ENCODE measurements around the gene NPIPB2. TPM values are rescaled to one million over a fixed set of nuclear protein-coding genes. Genes with fewer than 3 reads are reported as not detected.

NPIPB2 gene
- total and polyA plus RNA-seq, 2 of the 13 experiments (the other 11 are each of a cell fraction or from before 2014, with no cell fraction given) = 1.8 to 4.1 TPM

DNA sequence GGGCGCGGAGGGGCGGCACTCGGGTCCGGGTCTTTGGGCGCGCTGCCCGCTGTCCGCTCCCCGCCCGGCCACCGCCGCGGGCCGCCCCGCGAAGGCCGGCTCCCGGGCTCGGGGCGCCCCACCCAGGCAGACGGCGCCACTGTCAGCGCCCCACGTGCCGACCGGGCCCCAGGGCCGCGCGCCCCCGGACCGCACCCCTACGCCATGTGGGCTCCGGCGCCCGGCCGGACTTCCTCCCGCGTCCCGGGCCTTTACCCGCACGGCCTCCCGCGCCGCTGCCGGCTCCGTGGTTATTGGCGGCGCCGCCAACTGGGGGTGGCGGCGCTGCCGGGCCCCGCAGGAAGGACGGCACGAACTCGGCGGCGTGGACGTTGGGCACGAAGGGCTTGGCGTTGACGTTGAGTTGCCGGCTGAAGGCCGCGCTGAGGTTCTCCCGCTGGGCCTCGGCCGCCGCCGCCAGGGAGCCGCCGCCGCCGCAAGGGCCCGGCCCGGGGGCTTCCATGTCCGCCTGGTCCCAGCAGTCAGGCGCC, 26.7 kb downstream of the NPIPB2 start (continued):
- TF ChIP-seq NONO (IDR thresholded peaks at IDR 0.05) = no peak
- TF ChIP-seq NONO (CRISPR knock-in tag; conservative IDR thresholded peaks at IDR 0.05) = no peak
- TF ChIP-seq, protein P1, sequence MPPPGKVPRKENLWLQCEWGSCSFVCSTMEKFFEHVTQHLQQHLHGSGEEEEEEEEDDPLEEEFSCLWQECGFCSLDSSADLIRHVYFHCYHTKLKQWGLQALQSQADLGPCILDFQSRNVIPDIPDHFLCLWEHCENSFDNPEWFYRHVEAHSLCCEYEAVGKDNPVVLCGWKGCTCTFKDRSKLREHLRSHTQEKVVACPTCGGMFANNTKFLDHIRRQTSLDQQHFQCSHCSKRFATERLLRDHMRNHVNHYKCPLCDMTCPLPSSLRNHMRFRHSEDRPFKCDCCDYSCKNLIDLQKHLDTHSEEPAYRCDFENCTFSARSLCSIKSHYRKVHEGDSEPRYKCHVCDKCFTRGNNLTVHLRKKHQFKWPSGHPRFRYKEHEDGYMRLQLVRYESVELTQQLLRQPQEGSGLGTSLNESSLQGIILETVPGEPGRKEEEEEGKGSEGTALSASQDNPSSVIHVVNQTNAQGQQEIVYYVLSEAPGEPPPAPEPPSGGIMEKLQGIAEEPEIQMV (CRISPR knock-in tag; IDR thresholded peaks at IDR 0.05; ENCODE audit: low read depth) = 0 out of 2 replicates have a peak, but pooled peaks have one; percentile 37
- TF ChIP-seq, protein P2, sequence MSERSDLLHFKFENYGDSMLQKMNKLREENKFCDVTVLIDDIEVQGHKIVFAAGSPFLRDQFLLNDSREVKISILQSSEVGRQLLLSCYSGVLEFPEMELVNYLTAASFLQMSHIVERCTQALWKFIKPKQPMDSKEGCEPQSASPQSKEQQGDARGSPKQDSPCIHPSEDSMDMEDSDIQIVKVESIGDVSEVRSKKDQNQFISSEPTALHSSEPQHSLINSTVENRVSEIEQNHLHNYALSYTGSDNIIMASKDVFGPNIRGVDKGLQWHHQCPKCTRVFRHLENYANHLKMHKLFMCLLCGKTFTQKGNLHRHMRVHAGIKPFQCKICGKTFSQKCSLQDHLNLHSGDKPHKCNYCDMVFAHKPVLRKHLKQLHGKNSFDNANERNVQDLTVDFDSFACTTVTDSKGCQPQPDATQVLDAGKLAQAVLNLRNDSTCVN (CRISPR knock-in tag; IDR thresholded peaks at IDR 0.05; ENCODE audit: borderline replicate concordance) = 0 out of 2 replicates have a peak, but pooled peaks have one; percentile 3
- TF ChIP-seq RARG (CRISPR knock-in tag; IDR thresholded peaks at IDR 0.05; ENCODE audit: low read depth) = no peak
- TF ChIP-seq ZNF446 (CRISPR knock-in tag; IDR thresholded peaks at IDR 0.05) = 0 out of 2 replicates have a peak, but pooled peaks have one; percentile 79
- TF ChIP-seq POLR2A (IDR thresholded peaks at IDR 0.05; ENCODE audit: insufficient read depth in 1 of 2, low read depth in 2 of 2, low read length in 2 of 2) = no peak
- TF ChIP-seq RBM22 (optimal IDR thresholded peaks at IDR 0.05; ENCODE audit: low read length) = no peak
- no peak for TF ChIP-seq SSRP1 (CRISPR knock-in tag; IDR thresholded peaks at IDR 0.05)
- no peak for TF ChIP-seq ZNF766 (CRISPR knock-in tag; IDR thresholded peaks at IDR 0.05; ENCODE audit: borderline replicate concordance)
- no peak for TF ChIP-seq ZNF367 (CRISPR knock-in tag; IDR thresholded peaks at IDR 0.05; ENCODE audit: borderline replicate concordance)
- TF ChIP-seq, protein P3, sequence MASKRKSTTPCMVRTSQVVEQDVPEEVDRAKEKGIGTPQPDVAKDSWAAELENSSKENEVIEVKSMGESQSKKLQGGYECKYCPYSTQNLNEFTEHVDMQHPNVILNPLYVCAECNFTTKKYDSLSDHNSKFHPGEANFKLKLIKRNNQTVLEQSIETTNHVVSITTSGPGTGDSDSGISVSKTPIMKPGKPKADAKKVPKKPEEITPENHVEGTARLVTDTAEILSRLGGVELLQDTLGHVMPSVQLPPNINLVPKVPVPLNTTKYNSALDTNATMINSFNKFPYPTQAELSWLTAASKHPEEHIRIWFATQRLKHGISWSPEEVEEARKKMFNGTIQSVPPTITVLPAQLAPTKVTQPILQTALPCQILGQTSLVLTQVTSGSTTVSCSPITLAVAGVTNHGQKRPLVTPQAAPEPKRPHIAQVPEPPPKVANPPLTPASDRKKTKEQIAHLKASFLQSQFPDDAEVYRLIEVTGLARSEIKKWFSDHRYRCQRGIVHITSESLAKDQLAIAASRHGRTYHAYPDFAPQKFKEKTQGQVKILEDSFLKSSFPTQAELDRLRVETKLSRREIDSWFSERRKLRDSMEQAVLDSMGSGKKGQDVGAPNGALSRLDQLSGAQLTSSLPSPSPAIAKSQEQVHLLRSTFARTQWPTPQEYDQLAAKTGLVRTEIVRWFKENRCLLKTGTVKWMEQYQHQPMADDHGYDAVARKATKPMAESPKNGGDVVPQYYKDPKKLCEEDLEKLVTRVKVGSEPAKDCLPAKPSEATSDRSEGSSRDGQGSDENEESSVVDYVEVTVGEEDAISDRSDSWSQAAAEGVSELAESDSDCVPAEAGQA (IDR thresholded peaks at IDR 0.05; ENCODE audit: low read depth) = no peak
- TF ChIP-seq, protein P3 (CRISPR knock-in tag; IDR thresholded peaks at IDR 0.05; ENCODE audit: borderline replicate concordance) = no peak
- TF ChIP-seq ATM (IDR thresholded peaks at IDR 0.05; ENCODE audit: borderline replicate concordance) = no peak
- no peak for TF ChIP-seq SNAPC2 (CRISPR knock-in tag; IDR thresholded peaks at IDR 0.05)
- TF ChIP-seq, protein P4, sequence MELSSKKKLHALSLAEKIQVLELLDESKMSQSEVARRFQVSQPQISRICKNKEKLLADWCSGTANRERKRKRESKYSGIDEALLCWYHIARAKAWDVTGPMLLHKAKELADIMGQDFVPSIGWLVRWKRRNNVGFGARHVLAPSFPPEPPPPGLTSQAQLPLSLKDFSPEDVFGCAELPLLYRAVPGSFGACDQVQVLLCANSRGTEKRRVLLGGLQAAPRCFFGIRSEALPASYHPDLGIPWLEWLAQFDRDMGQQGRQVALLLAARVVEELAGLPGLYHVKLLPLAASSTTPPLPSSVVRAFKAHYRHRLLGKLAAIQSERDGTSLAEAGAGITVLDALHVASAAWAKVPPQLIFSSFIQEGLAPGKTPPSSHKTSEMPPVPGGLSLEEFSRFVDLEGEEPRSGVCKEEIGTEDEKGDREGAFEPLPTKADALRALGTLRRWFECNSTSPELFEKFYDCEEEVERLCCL (CRISPR knock-in tag; IDR thresholded peaks at IDR 0.05; ENCODE audit: borderline replicate concordance) = no peak
- TF ChIP-seq KMT2B (CRISPR knock-in tag; IDR thresholded peaks at IDR 0.05) = no peak
- peak; percentile 68; the same call in 1 of the 2 replicates for TF ChIP-seq ZFX (CRISPR knock-in tag; IDR thresholded peaks at IDR 0.05; ENCODE audit: low read depth)
- TF ChIP-seq, protein P5, sequence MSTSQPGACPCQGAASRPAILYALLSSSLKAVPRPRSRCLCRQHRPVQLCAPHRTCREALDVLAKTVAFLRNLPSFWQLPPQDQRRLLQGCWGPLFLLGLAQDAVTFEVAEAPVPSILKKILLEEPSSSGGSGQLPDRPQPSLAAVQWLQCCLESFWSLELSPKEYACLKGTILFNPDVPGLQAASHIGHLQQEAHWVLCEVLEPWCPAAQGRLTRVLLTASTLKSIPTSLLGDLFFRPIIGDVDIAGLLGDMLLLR (CRISPR knock-in tag; IDR thresholded peaks at IDR 0.05) = peak; percentile 43; the same call in 1 of the 2 replicates
- TF ChIP-seq PITX1 (CRISPR knock-in tag; IDR thresholded peaks at IDR 0.05) = peak; percentile 9; the same call in 1 of the 2 replicates
- TF ChIP-seq PHF21A (CRISPR knock-in tag; IDR thresholded peaks at IDR 0.05) = no peak
